GM12873 (cell line): ENCODE results near the gene KANSL3.

Experiments
- TF ChIP-seq, protein P1 (sequence below): IDR thresholded peaks from 2 replicates; pipeline ENCODE4 v1.5.1; 2012; ENCODE audit warnings: low read depth, mild to moderate bottlenecking, moderate library complexity, low read length, control low read depth; ENCODE audit not compliant: insufficient read depth; ENCODE audit errors: missing control alignments

KANSL3 gene

DNA sequence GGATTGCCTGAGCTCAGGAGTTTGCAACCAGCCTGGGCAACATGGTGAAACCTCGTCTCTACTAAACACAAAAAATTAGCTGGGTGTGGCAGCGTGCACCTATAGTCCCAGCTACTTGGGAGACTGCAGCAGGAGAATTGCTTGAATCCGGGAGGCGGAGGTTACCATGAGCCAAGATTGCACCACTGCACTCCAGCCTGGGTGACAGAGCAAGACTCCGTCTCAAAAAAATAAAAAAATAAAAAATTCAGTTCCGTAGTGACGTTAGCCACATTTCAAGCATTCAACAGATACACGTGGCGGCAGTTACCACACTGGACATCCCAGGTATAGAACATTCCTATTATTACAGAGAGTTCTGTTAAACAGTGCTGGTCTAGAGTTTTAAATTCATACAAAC is 4.5 kb downstream of the KANSL3 start:
- TF ChIP-seq, protein P1, sequence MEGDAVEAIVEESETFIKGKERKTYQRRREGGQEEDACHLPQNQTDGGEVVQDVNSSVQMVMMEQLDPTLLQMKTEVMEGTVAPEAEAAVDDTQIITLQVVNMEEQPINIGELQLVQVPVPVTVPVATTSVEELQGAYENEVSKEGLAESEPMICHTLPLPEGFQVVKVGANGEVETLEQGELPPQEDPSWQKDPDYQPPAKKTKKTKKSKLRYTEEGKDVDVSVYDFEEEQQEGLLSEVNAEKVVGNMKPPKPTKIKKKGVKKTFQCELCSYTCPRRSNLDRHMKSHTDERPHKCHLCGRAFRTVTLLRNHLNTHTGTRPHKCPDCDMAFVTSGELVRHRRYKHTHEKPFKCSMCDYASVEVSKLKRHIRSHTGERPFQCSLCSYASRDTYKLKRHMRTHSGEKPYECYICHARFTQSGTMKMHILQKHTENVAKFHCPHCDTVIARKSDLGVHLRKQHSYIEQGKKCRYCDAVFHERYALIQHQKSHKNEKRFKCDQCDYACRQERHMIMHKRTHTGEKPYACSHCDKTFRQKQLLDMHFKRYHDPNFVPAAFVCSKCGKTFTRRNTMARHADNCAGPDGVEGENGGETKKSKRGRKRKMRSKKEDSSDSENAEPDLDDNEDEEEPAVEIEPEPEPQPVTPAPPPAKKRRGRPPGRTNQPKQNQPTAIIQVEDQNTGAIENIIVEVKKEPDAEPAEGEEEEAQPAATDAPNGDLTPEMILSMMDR: no peak

DNA sequence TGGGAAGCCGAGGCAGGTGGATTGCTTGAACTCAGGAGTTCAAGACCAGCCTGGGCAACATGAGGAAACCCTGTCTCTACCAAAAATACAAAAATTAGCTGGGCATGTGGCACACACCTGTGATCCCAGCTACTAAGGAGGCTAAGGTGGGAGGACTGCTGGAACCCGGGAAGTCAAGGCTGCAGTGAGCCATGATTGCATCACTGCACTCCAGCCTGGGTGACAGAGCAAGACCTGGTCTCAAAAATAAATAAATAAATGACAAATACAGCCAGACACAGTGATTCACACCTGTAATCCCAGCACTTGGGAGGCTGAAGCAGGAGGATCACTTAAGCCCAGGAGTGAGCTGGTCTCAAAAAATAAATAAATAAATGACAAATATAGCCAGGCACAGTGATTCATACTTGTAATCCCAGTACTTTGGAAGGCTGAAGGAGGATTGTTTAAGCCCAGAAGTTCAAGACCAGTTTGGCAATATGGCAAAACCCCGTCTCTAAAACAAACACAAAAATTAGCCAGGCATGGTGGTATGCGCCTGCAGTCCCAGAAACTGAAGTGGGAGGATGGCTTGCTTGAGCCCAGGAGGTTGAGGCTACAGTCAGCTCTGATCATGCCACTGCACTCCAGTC is 6.2 kb downstream of the KANSL3 start:
- TF ChIP-seq, protein P1: no peak

DNA sequence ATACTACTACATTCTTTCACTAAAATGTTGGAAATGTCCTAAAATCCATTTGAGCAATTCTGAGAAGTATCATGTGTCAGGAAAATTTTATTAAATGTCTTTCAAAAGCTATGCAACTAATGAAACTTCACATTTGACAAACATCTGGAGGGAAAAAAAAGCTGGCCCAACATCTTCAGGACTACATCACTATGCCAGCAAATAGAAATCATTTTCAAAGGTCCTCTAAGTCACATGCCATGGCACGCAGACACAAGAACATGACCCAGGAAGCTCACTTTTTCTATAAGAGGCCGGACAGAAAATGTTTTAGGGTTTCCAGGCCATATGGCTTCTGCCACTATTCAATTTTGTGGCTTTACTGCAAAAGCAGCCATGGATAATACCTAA is 11.6 kb downstream of the KANSL3 start:
- TF ChIP-seq, protein P1: no peak

- TF ChIP-seq, protein P1: no peak
Measured at GRCh38 chr2:96625571-96626552, 12.2 kb downstream of the KANSL3 start.

DNA sequence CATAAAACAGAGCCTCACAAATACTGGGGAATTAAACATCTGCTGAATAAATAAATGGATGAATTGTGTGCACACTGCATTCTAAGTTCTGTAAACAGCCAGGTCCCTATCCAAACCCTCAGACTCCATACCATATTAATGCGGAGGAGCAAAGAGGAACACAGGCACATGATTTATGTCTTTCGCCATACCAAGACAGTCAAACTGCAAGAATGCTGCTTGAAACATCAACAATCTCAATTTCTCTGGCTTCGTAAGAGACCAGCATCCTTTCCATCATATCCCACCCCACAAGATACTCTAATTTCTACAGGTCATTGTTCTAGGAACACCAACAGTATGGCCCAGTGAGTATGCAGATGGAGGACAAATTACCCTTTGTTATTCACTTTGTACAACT is 15.0 kb downstream of the KANSL3 start:
- TF ChIP-seq, protein P1: no peak

DNA sequence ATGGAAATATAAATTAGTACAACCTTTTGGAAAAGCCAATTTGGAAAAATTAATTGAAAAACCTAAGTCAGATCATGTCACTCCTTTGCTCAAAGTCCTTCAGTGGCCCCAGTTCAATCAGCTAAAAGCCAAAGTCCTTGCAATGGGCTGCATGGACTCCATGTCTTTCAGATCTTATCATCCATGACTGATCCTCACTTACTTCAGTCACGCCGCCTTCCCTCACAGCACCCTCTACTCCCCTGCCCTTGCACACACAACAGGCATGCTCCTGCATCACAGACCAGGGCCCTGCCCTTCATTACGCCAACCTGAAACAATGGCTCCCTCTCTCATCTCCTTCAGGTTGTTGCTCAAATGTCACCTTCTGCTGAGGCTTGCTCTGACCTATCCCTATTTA is 15.6 kb downstream of the KANSL3 start:
- TF ChIP-seq, protein P1: no peak

DNA sequence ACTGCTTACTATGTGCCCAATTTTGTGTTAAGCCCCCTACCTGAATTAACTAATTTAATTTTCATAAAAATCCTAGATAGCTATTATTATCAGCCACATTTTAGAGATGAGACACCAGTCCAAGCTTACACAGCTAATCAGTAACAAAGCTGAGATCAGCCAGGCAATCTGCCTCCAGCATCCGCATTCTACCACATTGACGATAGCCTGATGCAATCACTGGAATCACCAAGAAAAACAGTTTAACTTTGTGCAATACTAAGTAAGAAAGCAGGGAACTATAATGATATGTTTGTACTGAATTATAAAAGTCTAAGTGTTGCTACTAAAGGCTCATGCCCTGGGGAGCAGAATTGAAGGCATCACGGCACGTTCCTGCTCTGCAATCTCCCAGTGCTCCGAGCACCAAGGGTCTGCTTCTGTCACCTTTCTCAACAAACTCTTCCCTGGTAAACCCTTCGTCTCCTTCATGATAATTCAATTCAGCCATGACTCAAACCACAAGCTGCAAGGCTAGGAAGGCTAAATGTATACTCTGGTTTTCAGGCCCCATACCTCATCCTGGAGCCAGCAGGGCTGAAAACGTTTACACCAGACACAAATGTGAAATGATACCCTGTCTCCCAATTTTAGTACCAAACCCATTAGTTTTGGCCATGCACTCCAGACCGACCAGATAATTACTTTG is 19.4 kb downstream of the KANSL3 start:
- TF ChIP-seq, protein P1: no peak
